OCI-LY3 (cell line): ENCODE data around the gene EPHA3.

Experiments used
- EZH2phosphoT487 ChIP-seq: fragments of 200-600 bp; shearing (Covaris generic); IDR thresholded peaks from 2 replicates; pipeline ENCODE4 v1.6.1; 2018; ENCODE audit warnings: antibody characterized with exemption, mixed run types, low read depth
- TF ChIP-seq, protein P1 (sequence below): fragments of 200-600, 300-600 bp; sonication (generic); IDR thresholded peaks from 2 replicates; pipeline ENCODE4 v1.5.1; 2014; ENCODE audit warnings: antibody characterized with exemption, low read length, low read depth

DNA sequence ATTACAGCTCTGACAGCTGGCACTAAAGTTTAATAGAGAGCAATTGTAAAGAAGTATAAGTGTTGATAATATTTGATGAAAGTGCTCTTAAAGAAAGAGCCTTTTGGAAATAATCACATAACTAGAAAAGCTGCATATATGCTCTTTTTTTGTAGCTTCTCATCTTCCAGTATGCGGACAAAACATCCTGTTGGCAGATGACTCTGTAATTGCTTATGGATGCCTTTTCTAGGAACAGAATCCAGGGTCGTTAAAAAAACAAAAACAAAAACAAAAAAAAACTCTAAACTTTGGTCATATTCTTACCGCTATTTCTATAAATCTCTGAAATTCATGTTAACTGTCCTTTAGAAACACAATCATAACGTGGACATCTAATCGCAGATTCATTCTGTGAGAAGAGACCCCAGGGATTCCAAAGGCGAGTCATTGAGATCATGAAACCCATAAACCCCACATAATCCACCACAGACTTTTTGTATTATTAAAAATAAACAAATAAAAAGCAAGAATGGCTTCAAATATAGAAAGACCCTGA is 109.8 kb downstream of the EPHA3 start:
- TF ChIP-seq, protein P1, sequence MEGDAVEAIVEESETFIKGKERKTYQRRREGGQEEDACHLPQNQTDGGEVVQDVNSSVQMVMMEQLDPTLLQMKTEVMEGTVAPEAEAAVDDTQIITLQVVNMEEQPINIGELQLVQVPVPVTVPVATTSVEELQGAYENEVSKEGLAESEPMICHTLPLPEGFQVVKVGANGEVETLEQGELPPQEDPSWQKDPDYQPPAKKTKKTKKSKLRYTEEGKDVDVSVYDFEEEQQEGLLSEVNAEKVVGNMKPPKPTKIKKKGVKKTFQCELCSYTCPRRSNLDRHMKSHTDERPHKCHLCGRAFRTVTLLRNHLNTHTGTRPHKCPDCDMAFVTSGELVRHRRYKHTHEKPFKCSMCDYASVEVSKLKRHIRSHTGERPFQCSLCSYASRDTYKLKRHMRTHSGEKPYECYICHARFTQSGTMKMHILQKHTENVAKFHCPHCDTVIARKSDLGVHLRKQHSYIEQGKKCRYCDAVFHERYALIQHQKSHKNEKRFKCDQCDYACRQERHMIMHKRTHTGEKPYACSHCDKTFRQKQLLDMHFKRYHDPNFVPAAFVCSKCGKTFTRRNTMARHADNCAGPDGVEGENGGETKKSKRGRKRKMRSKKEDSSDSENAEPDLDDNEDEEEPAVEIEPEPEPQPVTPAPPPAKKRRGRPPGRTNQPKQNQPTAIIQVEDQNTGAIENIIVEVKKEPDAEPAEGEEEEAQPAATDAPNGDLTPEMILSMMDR: no peak
- TF ChIP-seq EZH2phosphoT487: no peak
